Cardiac muscle cell (in vitro differentiated cells and primary cell): ENCODE results near the gene BTG2. TPM values are rescaled to one million over a fixed set of nuclear protein-coding genes. Genes with fewer than 3 reads are reported as not detected.

Experiments used
- DNase-seq, 2 donors: peaks; one replicate each; pipeline versions ENCODE4 v3.0.0 to v3.0.0-alpha.2; 2010 to 2017; ENCODE audit warnings: low read depth in 1 of 2, low spot score in 1 of 2
- H3K27ac ChIP-seq: fragments of 200-600 bp; sonication (generic); 2 replicates; pipeline ENCODE4 v1.5.1; 2016
- H3K27me3 ChIP-seq: fragments of 200-600 bp; sonication (generic); 2 replicates; pipeline ENCODE4 v1.6.0; 2016; ENCODE audit warnings: control low read depth
- H3K36me3 ChIP-seq: fragments of 200-600 bp; sonication (generic); 2 replicates; pipeline ENCODE4 v1.5.1; 2016; ENCODE audit warnings: control low read depth
- H3K4me1 ChIP-seq: fragments of 200-600 bp; sonication (generic); 2 replicates; pipeline ENCODE4 v1.8.1; 2017; ENCODE audit warnings: low read depth, mild to moderate bottlenecking, mixed run types
- H3K4me3 ChIP-seq: fragments of 200-600 bp; sonication (generic); 2 replicates; pipeline ENCODE4 v1.5.1; 2016; ENCODE audit warnings: mild to moderate bottlenecking
- H3K9me3 ChIP-seq: fragments of 200-600 bp; sonication (generic); 2 replicates; pipeline ENCODE4 v1.5.1; 2017; ENCODE audit warnings: low read depth, mild to moderate bottlenecking, control low read depth
- polyA plus RNA-seq: library from polyadenylated mRNA; unstranded; fragments of >200 nt; fragmentation: Nextera tagmentation; extraction: Ambion mirVana; gene quantifications from 2 replicates; pipeline ENCODE4 v1.2.1, GENCODE V29; 2016
- total RNA-seq: library from RNA; depleted of rRNA; stranded (reverse); fragments of >200 nt; gene quantifications from 2 replicates; pipeline ENCODE4 v1.2.3, GENCODE V29; 2016
- TF ChIP-seq, protein P1 (sequence below): IDR thresholded peaks from 2 replicates; pipeline ENCODE4 v1.5.1; 2012; ENCODE audit warnings: low read depth, mild to moderate bottlenecking, low read length

BTG2 gene
- total and polyA plus RNA-seq, 2 experiments from 2014 or later, result 45.6 to 66.0 TPM

DNA sequence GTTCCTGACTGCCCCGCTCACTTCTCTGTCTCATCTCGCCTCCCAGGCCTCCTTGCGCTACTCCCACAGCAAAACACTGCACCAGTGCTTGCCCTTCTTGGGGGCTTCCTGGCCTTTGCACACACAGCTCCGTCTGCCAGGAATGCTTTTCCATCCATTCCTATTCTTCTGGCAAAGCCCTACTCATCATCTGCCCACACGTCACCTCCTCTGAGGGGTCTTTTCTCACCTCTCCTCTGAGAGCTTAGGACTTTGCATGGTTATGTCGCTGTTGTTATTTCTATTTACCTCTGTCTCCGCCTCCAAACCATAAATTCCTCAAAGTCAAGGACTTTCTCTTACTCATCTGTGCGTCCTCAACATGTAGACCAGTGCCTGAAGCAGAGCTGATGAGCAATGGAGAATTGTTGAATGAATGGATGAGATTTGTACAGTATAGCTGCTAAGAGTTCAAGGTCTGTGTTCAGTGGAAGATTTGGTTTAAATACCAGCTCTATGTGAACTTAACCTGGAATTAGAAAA, 26.4 kb upstream of the BTG2 start:
- peaks cover 62% of the 10 kb centered on the region for H3K4me1 ChIP-seq
- no peaks in the 10 kb centered on the region for H3K27me3 ChIP-seq
- H3K4me3 ChIP-seq, result no peak overlapping the region
- no peak for DNase-seq
- peak overlapping the region; percentile 90 for H3K27ac ChIP-seq
- no peaks in the 10 kb centered on the region for H3K9me3 ChIP-seq
- H3K36me3 ChIP-seq, result no peaks in the 10 kb centered on the region
- TF ChIP-seq, protein P1, sequence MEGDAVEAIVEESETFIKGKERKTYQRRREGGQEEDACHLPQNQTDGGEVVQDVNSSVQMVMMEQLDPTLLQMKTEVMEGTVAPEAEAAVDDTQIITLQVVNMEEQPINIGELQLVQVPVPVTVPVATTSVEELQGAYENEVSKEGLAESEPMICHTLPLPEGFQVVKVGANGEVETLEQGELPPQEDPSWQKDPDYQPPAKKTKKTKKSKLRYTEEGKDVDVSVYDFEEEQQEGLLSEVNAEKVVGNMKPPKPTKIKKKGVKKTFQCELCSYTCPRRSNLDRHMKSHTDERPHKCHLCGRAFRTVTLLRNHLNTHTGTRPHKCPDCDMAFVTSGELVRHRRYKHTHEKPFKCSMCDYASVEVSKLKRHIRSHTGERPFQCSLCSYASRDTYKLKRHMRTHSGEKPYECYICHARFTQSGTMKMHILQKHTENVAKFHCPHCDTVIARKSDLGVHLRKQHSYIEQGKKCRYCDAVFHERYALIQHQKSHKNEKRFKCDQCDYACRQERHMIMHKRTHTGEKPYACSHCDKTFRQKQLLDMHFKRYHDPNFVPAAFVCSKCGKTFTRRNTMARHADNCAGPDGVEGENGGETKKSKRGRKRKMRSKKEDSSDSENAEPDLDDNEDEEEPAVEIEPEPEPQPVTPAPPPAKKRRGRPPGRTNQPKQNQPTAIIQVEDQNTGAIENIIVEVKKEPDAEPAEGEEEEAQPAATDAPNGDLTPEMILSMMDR, result no peak

DNA sequence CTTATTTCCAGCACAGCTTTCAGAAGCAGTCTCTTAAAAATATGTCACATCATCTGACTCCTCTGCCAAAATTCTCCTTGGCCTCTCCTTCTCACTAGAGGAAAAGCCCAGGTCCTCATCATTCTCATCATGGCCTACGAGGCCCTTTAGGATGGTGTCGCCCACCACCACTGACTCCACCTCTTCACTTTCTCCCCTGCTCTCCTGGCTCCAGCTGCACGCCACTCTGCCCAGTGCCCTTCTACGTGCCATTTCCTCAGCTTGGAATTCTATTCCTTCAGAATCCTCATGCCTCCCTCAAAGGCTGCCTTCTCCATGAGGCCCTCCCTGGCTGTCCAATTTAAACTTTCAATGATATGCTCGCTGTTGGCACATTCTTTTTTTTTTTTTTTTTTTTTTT, 25.3 kb upstream of the BTG2 start:
- Histone ChIP-seq H3K4me1 (peaks cover 64% of the 10 kb centered on the region), H3K27ac (peak overlapping the region; percentile 90), H3K9me3 (no peaks in the 10 kb centered on the region), H3K27me3 (no peaks in the 10 kb centered on the region), H3K36me3 (no peaks in the 10 kb centered on the region), H3K4me3 (no peak overlapping the region)
- TF ChIP-seq, protein P1, result no peak
- DNase-seq, result no peak

DNA sequence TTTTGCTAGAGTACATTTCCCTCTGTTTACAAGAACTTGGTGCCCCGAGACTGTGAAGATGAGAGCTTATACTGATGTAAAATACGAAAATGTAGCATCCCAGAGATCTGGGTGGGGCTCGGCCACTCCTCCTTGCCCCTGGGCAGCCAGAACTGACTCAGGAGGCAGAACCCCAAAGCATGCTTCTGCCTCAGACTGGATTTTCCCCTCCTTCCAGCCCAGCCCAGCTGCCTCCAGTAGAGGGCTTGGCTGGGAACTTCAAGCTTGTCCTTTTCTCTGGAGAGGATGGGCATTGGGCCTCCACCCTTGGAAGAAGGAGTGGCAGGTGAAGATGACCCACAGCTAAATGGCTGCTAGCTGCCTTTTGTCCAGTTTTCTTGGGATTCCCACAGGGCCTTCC, 24.3 kb upstream of the BTG2 start:
- H3K4me1 ChIP-seq, result peaks cover 62% of the 10 kb centered on the region
- TF ChIP-seq, protein P1, result no peak
- no peaks in the 10 kb centered on the region for H3K27me3 ChIP-seq
- peak overlapping the region; percentile 92 for H3K27ac ChIP-seq
- H3K9me3 ChIP-seq, result no peaks in the 10 kb centered on the region
- no peak overlapping the region for H3K4me3 ChIP-seq
- DNase-seq, result no peak
- no peaks in the 10 kb centered on the region for H3K36me3 ChIP-seq

DNA sequence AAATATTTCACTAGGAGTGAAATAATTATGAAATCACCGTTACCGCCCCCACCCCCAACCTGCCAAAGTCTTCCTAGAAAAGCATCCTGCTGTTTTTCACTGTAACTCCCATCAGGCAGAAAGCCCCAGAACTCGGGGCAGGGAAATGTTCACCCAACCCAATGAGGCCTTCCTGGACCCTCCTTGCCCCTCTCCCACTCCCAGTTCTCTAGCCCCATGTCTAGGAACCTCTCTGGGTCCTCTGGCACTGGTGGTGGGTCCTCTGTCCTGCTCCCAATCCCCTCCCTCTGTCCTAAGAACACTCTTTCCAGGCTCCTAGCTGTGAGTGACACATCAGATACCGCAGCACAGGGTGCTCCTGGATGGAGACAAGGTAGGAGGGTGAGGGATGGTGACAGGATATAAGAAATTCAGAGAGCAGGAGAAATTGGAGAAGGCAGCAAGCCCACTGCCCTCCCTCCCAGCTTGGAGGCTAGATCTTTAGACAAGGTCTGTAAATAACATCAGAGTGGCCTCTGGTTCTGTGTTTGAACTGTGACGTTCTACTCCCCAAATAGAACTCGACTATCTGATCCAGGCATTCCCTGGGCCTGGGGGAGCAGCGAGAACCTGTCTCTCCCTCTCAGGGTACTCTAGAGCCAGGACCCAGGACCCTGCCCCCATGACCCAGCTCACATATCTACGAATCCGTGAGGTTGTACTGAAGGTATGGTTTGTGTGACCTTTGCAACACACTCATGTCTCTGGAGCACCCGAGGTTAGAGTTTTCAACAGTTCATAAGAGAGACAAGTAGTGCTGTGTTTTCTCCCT, 23.3 kb upstream of the BTG2 start:
- Histone ChIP-seq H3K4me1 (peaks cover 73% of the 10 kb centered on the region), H3K4me3 (no peak overlapping the region), H3K9me3 (no peaks in the 10 kb centered on the region), H3K27ac (peak overlapping the region; percentile 92), H3K36me3 (no peaks in the 10 kb centered on the region), H3K27me3 (no peaks in the 10 kb centered on the region)
- TF ChIP-seq, protein P1, result no peak
- peak in 1 of 2 donors; percentile 80 for DNase-seq

DNA sequence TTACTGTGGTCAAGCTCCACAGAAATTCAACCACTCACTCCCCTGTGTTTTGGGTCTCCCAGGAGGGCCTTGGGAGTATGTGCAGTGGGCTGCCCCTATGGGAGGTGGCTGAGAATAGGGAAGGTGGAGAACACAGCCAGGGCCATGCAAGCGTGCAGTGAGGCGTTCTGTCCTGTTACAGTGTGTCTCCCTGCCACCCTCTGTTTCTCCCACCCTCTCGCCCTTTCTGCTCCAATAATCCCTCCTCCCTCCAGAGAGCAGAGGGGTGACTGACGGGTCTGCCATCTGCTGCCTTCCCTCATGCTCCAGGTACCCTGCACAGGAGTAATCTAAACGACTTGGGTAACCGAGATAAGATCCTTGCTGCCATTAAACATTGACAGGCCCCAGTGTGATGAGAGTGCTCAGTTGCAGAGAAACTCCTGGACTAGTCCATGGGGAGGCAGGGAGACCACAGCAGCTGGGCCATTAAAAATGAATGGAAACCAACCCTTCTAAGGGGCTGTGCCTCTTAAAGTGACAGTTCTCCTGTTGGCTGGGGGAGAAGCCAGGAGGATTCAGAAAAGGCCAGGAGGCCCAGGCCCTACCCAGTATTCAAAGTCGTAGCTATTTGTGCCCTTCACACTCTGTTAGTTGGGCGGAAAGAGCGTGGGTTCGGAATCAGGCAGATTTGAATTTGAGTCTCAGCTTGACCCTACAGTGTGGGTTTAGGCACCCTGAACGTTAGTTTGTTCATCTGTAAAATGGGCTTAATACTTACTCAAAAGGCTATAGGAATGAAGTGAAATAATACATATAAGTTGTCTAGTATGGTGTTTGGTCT, 22.4 kb upstream of the BTG2 start:
- H3K36me3 ChIP-seq, result no peaks in the 10 kb centered on the region
- peak overlapping the region; percentile 92 for H3K27ac ChIP-seq
- no peak overlapping the region for H3K4me3 ChIP-seq
- TF ChIP-seq, protein P1, result no peak
- no peaks in the 10 kb centered on the region for H3K9me3 ChIP-seq
- peaks cover 79% of the 10 kb centered on the region for H3K4me1 ChIP-seq
- DNase-seq, result peak in 1 of 2 donors; percentile 50
- no peaks in the 10 kb centered on the region for H3K27me3 ChIP-seq
